Measurements from ENCODE around the gene TAS2R9. TPM values are rescaled to one million over a fixed set of nuclear protein-coding genes. Genes with fewer than 3 reads are reported as not detected.

TAS2R9 gene
- total and polyA plus RNA-seq, 7 experiments from 2014 or later: not detected

DNA sequence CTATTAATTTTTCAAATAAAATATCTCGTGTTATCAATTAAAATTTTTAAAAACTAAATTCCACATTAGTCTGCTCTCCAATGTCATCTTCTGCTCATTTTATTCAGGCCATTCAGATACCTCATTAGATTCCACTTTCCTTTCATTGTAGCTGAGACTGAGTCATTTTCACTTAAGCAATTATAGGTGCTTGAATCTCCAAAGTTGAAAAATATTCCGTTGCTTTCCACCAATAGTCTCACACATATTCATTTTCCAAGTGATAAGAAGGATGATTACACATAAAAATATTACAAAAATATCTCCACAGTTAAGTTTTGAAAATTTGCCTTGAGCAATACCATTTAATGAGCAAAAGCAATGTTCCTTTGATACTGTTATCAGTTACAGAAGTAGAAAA, 50.3 kb downstream of the TAS2R9 start:
- ChIA-PET POLR2A (no interaction called here), CTCF (interaction anchor here (1.1 to 1.4 kb wide), 2 partner anchors 10 to 440 kb away, joined by 3 read pairs; no protein-coding TSS in a partner anchor)
- H3K9me3 Mint-ChIP-seq: peaks cover 8 to 17% (median 12%) of the 10 kb centered on the region in 11 donors
- no peak overlapping the region for H3K4me3 ChIP-seq (ENCODE audit: low read length)
- no peaks in the 10 kb centered on the region for H3K4me1 ChIP-seq (ENCODE audit: control insufficient read depth in 2 of 2, insufficient read depth in 2 of 2, low read length in 2 of 2)
- H3K27ac ChIP-seq (ENCODE audit: low read depth, low read length): no peak overlapping the region
- peaks cover 0 to 11% (median 4%) of the 10 kb centered on the region in 5 donors for H3K36me3 Mint-ChIP-seq
- H3K36me3 ChIP-seq (ENCODE audit: control insufficient read depth in 2 of 3, insufficient read depth in 3 of 3, low read length in 3 of 3): no peaks in the 10 kb centered on the region
- intact Hi-C loops (cut with micrococcal nuclease): no loop called here
- DNase-seq (no peak), ATAC-seq (no peak)
- no peak overlapping the region for H3K4me3 Mint-ChIP-seq
- peaks cover 0 to 8% (median 8%) of the 10 kb centered on the region in 3 experiments for H3K9me3 ChIP-seq (ENCODE audit: control insufficient read depth in 2 of 3, low read length in 3 of 3)
- H3K27ac Mint-ChIP-seq: no peak overlapping the region
- H3K27me3 Mint-ChIP-seq: peaks cover 25 to 53% (median 42%) of the 10 kb centered on the region in 5 donors
- H3K4me1 Mint-ChIP-seq: no peaks in the 10 kb centered on the region
- H3K27me3 ChIP-seq (ENCODE audit: control insufficient read depth in 2 of 2, insufficient read depth in 2 of 2, low read length in 2 of 2): peaks cover 0 to 2% of the 10 kb centered on the region in 2 donors

Other genes with a start within 250 kb of the TAS2R9 start
- 10 to 100 TPM; 12.1 to 43.1 (median 24.8) TPM for gene MAGOHB, start 196.6 kb downstream of the TAS2R9 start, total RNA-seq
- 10 to 100 TPM; 26.0 to 61.6 TPM for gene MAGOHB, start 196.6 kb downstream of the TAS2R9 start, polyA plus RNA-seq
- gene STYK1, start 136.1 kb downstream of the TAS2R9 start, total RNA-seq: 1 to 10 TPM in 1 of 5 experiments, under 1 TPM in 2, not detected in 2; 0.24 to 1.6 (median 0.34) TPM
- not detected for gene STYK1, start 136.1 kb downstream of the TAS2R9 start, polyA plus RNA-seq
- gene YBX3, start 86.8 kb downstream of the TAS2R9 start, total RNA-seq: 100 to 1,000 TPM in 2 of 5 experiments, 10 to 100 TPM in 1, 1 to 10 TPM in 2; 4.5 to 162 (median 60.9) TPM
- 1 to 10 TPM; 5.1 to 6.4 TPM for gene YBX3, start 86.8 kb downstream of the TAS2R9 start, polyA plus RNA-seq
- gene TAS2R7, start 7.5 kb downstream of the TAS2R9 start, total RNA-seq: not detected
- gene TAS2R7, start 7.5 kb downstream of the TAS2R9 start, polyA plus RNA-seq: not detected
- gene TAS2R8, start 2.9 kb downstream of the TAS2R9 start, total RNA-seq: not detected
- gene TAS2R8, start 2.9 kb downstream of the TAS2R9 start, polyA plus RNA-seq: not detected
- 1 to 10 TPM in 1 of 5 experiments, under 1 TPM in 3, not detected in 1; 0.37 to 1.2 (median 0.93) TPM for gene TAS2R10, start 16.2 kb upstream of the TAS2R9 start, total RNA-seq
- not detected for gene TAS2R10, start 16.2 kb upstream of the TAS2R9 start, polyA plus RNA-seq
- gene PRR4, start 39.3 kb upstream of the TAS2R9 start, total RNA-seq: 1 to 10 TPM; 2.2 to 4.6 (median 3.3) TPM
- 1 to 10 TPM; 2.1 to 2.3 TPM for gene PRR4, start 39.3 kb upstream of the TAS2R9 start, polyA plus RNA-seq
- gene PRH1, start 74.1 kb upstream of the TAS2R9 start, total RNA-seq: 10 to 100 TPM; 19.9 to 37.8 (median 29.8) TPM
- 10 to 100 TPM in 1 of 2 donors, 1 to 10 TPM in 1; 7.9 to 10.7 TPM for gene PRH1, start 74.1 kb upstream of the TAS2R9 start, polyA plus RNA-seq
- 1 to 10 TPM in 4 of 5 experiments, under 1 TPM in 1; 0.72 to 2.1 (median 1.4) TPM for gene TAS2R13, start 99.4 kb upstream of the TAS2R9 start, total RNA-seq
- gene TAS2R13, start 99.4 kb upstream of the TAS2R9 start, polyA plus RNA-seq: not detected
- under 1 TPM in 2 of 5 experiments, not detected in 3; 0.51 to 0.65 TPM for gene PRH2, start 119.1 kb upstream of the TAS2R9 start, total RNA-seq
- not detected for gene PRH2, start 119.1 kb upstream of the TAS2R9 start, polyA plus RNA-seq
- gene TAS2R14, start 129.1 kb upstream of the TAS2R9 start, total RNA-seq: 1 to 10 TPM; 2.2 to 3.3 (median 2.6) TPM
- under 1 TPM; 0.60 to 0.91 TPM for gene TAS2R14, start 129.1 kb upstream of the TAS2R9 start, polyA plus RNA-seq
- 1 to 10 TPM in 4 of 5 experiments, under 1 TPM in 1; 0.72 to 1.9 (median 1.5) TPM for gene TAS2R50, start 176.7 kb upstream of the TAS2R9 start, total RNA-seq
- gene TAS2R50, start 176.7 kb upstream of the TAS2R9 start, polyA plus RNA-seq: not detected
- 1 to 10 TPM; 1.6 to 3.5 (median 2.3) TPM for gene TAS2R20, start 188.1 kb upstream of the TAS2R9 start, total RNA-seq
- under 1 TPM in 1 of 2 donors, not detected in 1; 0.15 TPM for gene TAS2R20, start 188.1 kb upstream of the TAS2R9 start, polyA plus RNA-seq
- gene TAS2R19, start 212.5 kb upstream of the TAS2R9 start, total RNA-seq: 1 to 10 TPM; 1.8 to 4.9 (median 3.4) TPM
- under 1 TPM; 0.24 to 0.39 TPM for gene TAS2R19, start 212.5 kb upstream of the TAS2R9 start, polyA plus RNA-seq
- gene TAS2R31, start 221.2 kb upstream of the TAS2R9 start, total RNA-seq: 1 to 10 TPM; 1.5 to 6.2 (median 3.6) TPM
- under 1 TPM in 1 of 2 donors, not detected in 1; 0.26 TPM for gene TAS2R31, start 221.2 kb upstream of the TAS2R9 start, polyA plus RNA-seq

All from naive thymus-derived CD4-positive, alpha-beta T cell (primary cell).